Fibroblast of villous mesenchyme (primary cell): Measurements from ENCODE around the gene DUOXA2. TPM values are rescaled to one million over a fixed set of nuclear protein-coding genes. Genes with fewer than 3 reads are reported as not detected.
"Not testable (repeated sequence)": the region's sequence is repeated elsewhere in the genome, so short reads cannot be mapped to it uniquely, and the experiment has no call there.

Experiments
- DNase-seq: peaks from one replicate; pipeline ENCODE4 v3.0.0-alpha.2; 2010; ENCODE audit warnings: low read depth
- H3K4me3 ChIP-seq: 2 replicates; pipeline ENCODE4 v1.5.1; 2011; ENCODE audit warnings: low read depth, mild to moderate bottlenecking, low read length
- CTCF ChIP-seq: IDR thresholded peaks from 2 replicates; pipeline ENCODE4 v1.5.1; 2012; ENCODE audit warnings: low read depth, mild to moderate bottlenecking, low read length; ENCODE audit not compliant: insufficient read depth
- total RNA-seq: library from RNA; depleted of rRNA; stranded (reverse); fragments of >200 nt; gene quantifications from 2 replicates; pipeline ENCODE4 v1.2.3, GENCODE V29; 2012

Gene DUOXA2
- total RNA-seq, 1 donor, result not detected

- DNase-seq, result no peak
- H3K4me3 ChIP-seq, result no peak overlapping the region
- TF ChIP-seq CTCF, result no peak
Measured at GRCh38 chr15:45100884-45101625, 13.1 kb upstream of the DUOXA2 start.

- no peak for DNase-seq
- no peak overlapping the region for H3K4me3 ChIP-seq
- no peak for TF ChIP-seq CTCF
Measured at GRCh38 chr15:45101749-45102148, 12.4 kb upstream of the DUOXA2 start.

- DNase-seq, result no peak
- no peak overlapping the region for H3K4me3 ChIP-seq
- no peak for TF ChIP-seq CTCF
Measured at GRCh38 chr15:45102226-45102625, 11.9 kb upstream of the DUOXA2 start.

- not testable (repeated sequence) for H3K4me3 ChIP-seq, DNase-seq
Measured at GRCh38 chr15:45104170-45104569, 10.0 kb upstream of the DUOXA2 start.

GRCh38 chr15:45105586-45105985 is 8.5 kb upstream of the DUOXA2 start:
- no peak for TF ChIP-seq CTCF
- DNase-seq, result no peak
- no peak overlapping the region for H3K4me3 ChIP-seq

- H3K4me3 ChIP-seq, result no peak overlapping the region
- DNase-seq, result no peak
- TF ChIP-seq CTCF, result no peak
Measured at GRCh38 chr15:45106002-45106790, 7.9 kb upstream of the DUOXA2 start.

- no peak for DNase-seq
- no peak overlapping the region for H3K4me3 ChIP-seq
- TF ChIP-seq CTCF, result no peak
Measured at GRCh38 chr15:45107941-45108630, 6.0 kb upstream of the DUOXA2 start.
